Left lung (tissue), 10 donors: ENCODE results near the gene GALNS. TPM values are rescaled to one million over a fixed set of nuclear protein-coding genes. Genes with fewer than 3 reads are reported as not detected.

Experiments
- ATAC-seq: fragments of 200-7000 bp; cut with Tn5 transposase; one replicate; pipeline ENCODE4 v1.9.1; 2020; ENCODE audit warnings: moderate library complexity
- DNase-seq, 4 donors: peaks; one replicate each; pipeline ENCODE4 v3.0.0-alpha.2; 2013 to 2020
- H3K27ac ChIP-seq, 2 donors: fragments of 200-600 bp; sonication (generic) in 1 of 2; one replicate each; pipeline versions ENCODE4 v1.5.0 to v1.8.0; 2020 to 2021
- H3K27me3 ChIP-seq, 2 donors: fragments of 200-600 bp; sonication (generic) in 1 of 2; one replicate each; pipeline versions ENCODE4 v1.5.0 to v1.8.0; 2020 to 2021
- H3K36me3 ChIP-seq, 2 donors: fragments of 200-600 bp; sonication (generic) in 1 of 2; one replicate each; pipeline versions ENCODE4 v1.5.0 to v1.8.0; 2020 to 2021
- H3K4me1 ChIP-seq, 2 donors: fragments of 200-600 bp; one replicate each; pipeline ENCODE4 v1.8.0; 2021
- H3K4me3 ChIP-seq, 2 donors: fragments of 200-600 bp; sonication (generic) in 1 of 2; one replicate each; pipeline versions ENCODE4 v1.5.0 to v1.8.0; 2020 to 2021; ENCODE audit warnings: mild to moderate bottlenecking in 1 of 2
- H3K9me3 ChIP-seq, 2 donors: fragments of 200-600 bp; sonication (generic) in 1 of 2; one replicate each; pipeline versions ENCODE4 v1.5.0 to v1.8.0; 2020 to 2021
- CTCF ChIP-seq, 2 donors: fragments of 200-600 bp; sonication (generic) in 1 of 2; IDR thresholded peaks; one replicate each; pipeline versions ENCODE4 v1.5.0 to v1.8.0; 2021; ENCODE audit warnings: antibody characterized with exemption in 2 of 2
- intact Hi-C, 2 donors: fragments of 100-400 bp; cut with DNase I; formaldehyde crosslinking; loops; one replicate each; pipeline versions ENCODE4 v1.11.2 to v1.14.2; 2022
- polyA plus RNA-seq, 6 donors: library from polyadenylated mRNA; unstranded; fragments of 120-200 nt; gene quantifications; one replicate each; pipeline ENCODE4 v1.2.1, GENCODE V29; 2013; ENCODE audit not compliant: insufficient read length in 6 of 6
- total RNA-seq, 2 donors: library from RNA; stranded (reverse); fragmentation: NEBNext Ultra II Directional; extraction: Animal tissue kit (Norgen Biotek cat#: 25700); gene quantifications; one replicate each; pipeline ENCODE4 v1.2.1, GENCODE V29; 2021
- donor health status: DM: no; HTN: yes; CAD: no.
- donor health status: DM: no; HTN: no; CAD: no.

The GALNS gene
- total and polyA plus RNA-seq, 8 donors = 23.8 to 46.5 (median 31.9) TPM

GRCh38 chr16:88781140-88782077 is 75.3 kb downstream of the GALNS start:
- ATAC-seq = peak; percentile 9
- Histone ChIP-seq H3K9me3 (no peaks in the 10 kb centered on the region), H3K4me1 (peaks cover 42 to 74% of the 10 kb centered on the region in 2 donors), H3K36me3 (peaks cover 0 to 6% of the 10 kb centered on the region in 2 donors), H3K27ac (peak overlapping the region in 1 of 2 donors; percentile 90), H3K4me3 (peak overlapping the region in 1 of 2 donors; percentile 22), H3K27me3 (no peaks in the 10 kb centered on the region)
- intact Hi-C loops = loop anchor here in 1 of 2 donors (5.0 kb wide), 1 partner anchor 34 kb away; no protein-coding TSS in a partner anchor
- peak in 2 of 4 donors; percentile 76 to 88 for DNase-seq
- TF ChIP-seq CTCF (IDR thresholded peaks at IDR 0.05) = no peak

- intact Hi-C loops = loop anchor here in 1 of 2 donors (5.0 kb wide), 1 partner anchor 33 kb away; no protein-coding TSS in a partner anchor
- Histone ChIP-seq H3K27ac (peak overlapping the region; percentile 19 to 90), H3K27me3 (no peaks in the 10 kb centered on the region), H3K4me3 (no peak overlapping the region), H3K36me3 (peaks cover 0 to 9% of the 10 kb centered on the region in 2 donors), H3K9me3 (no peaks in the 10 kb centered on the region), H3K4me1 (peaks cover 42 to 70% of the 10 kb centered on the region in 2 donors)
- peak in 1 of 4 donors; percentile 32 for DNase-seq
- ATAC-seq = no peak
- TF ChIP-seq CTCF (IDR thresholded peaks at IDR 0.05) = no peak
These were observed 76.3 kb downstream of the GALNS start for GRCh38 chr16:88780142-88781062.

GRCh38 chr16:88779406-88780141 is 77.2 kb downstream of the GALNS start:
- Histone ChIP-seq H3K9me3 (no peaks in the 10 kb centered on the region), H3K27ac (peak overlapping the region; percentile 19 to 90), H3K4me3 (no peak overlapping the region), H3K4me1 (peaks cover 43 to 75% of the 10 kb centered on the region in 2 donors), H3K27me3 (no peaks in the 10 kb centered on the region), H3K36me3 (peaks cover 0 to 9% of the 10 kb centered on the region in 2 donors)
- intact Hi-C loops = loop anchor here in 1 of 2 donors (5.0 kb wide), 1 partner anchor 32 kb away; no protein-coding TSS in a partner anchor
- peak in 1 of 4 donors; percentile 54 for DNase-seq
- no peak for ATAC-seq
- no peak for TF ChIP-seq CTCF (IDR thresholded peaks at IDR 0.05)

GRCh38 chr16:88778541-88779065 is 78.1 kb downstream of the GALNS start:
- TF ChIP-seq CTCF (IDR thresholded peaks at IDR 0.05) = no peak
- H3K36me3 ChIP-seq = peaks cover 0 to 9% of the 10 kb centered on the region in 2 donors
- no peak overlapping the region for H3K4me3 ChIP-seq
- H3K27ac ChIP-seq = no peak overlapping the region
- H3K9me3 ChIP-seq = no peaks in the 10 kb centered on the region
- no peak for ATAC-seq
- H3K27me3 ChIP-seq = no peaks in the 10 kb centered on the region
- peak in 1 of 4 donors; percentile 60 for DNase-seq
- peaks cover 48 to 77% of the 10 kb centered on the region in 2 donors for H3K4me1 ChIP-seq
- intact Hi-C loops = no loop called here
